MM.1S (cell line): Measurements from ENCODE around the gene OLFM1.
A peak's percentile ranks its signal among the peaks of the same experiment; 100 is the strongest.

ENCODE experiments used
- DNase-seq: peaks from one replicate; pipeline ENCODE4 v3.0.0-alpha.2; 2015
- H2AFZ ChIP-seq: fragments of 300-600 bp; sonication (generic); 2 replicates; pipeline ENCODE4 v1.6.0; 2016; ENCODE audit warnings: antibody characterized with exemption, low read length
- H3F3A ChIP-seq: fragments of 300-600 bp; sonication (generic); 2 replicates; pipeline ENCODE4 v1.6.1; 2016; ENCODE audit warnings: mild to moderate bottlenecking, antibody characterized with exemption, low read length, moderate library complexity, mixed read lengths; ENCODE audit not compliant: insufficient read depth
- H3K27ac ChIP-seq: fragments of 300-600 bp; sonication (generic); 2 replicates; pipeline ENCODE4 v1.5.1; 2016; ENCODE audit warnings: mild to moderate bottlenecking, low read length
- H3K27me3 ChIP-seq: fragments of 300-600 bp; sonication (generic); replicated peaks from 2 replicates; pipeline ENCODE4 v1.6.0; 2016; ENCODE audit warnings: low read length; ENCODE audit not compliant: insufficient read depth
- H3K36me3 ChIP-seq: fragments of 300-600 bp; sonication (generic); replicated peaks from 2 replicates; pipeline ENCODE4 v1.6.1; 2016; ENCODE audit warnings: mild to moderate bottlenecking, low read length, mixed read lengths; ENCODE audit not compliant: insufficient read depth
- H3K4me1 ChIP-seq: fragments of 300-600 bp; sonication (generic); 2 replicates; pipeline ENCODE4 v1.6.1; 2016; ENCODE audit warnings: low read length, mixed read lengths
- H3K4me2 ChIP-seq: fragments of 300-600 bp; sonication (generic); 2 replicates; pipeline ENCODE4 v1.6.0; 2016; ENCODE audit warnings: low read depth, low read length
- H3K4me3 ChIP-seq: fragments of 300-600 bp; sonication (generic); 2 replicates; pipeline ENCODE4 v1.5.1; 2016; ENCODE audit warnings: low read length, mixed read lengths
- H3K79me2 ChIP-seq: fragments of 300-600 bp; sonication (generic); 2 replicates; pipeline ENCODE4 v1.6.1; 2016; ENCODE audit warnings: mixed run types, low read length, mixed read lengths
- H3K9ac ChIP-seq: fragments of 300-600 bp; sonication (generic); 2 replicates; pipeline ENCODE4 v1.6.1; 2016; ENCODE audit warnings: low read length, mixed read lengths
- H3K9me2 ChIP-seq: fragments of 300-600 bp; sonication (generic); replicated peaks from 2 replicates; pipeline ENCODE4 v1.6.1; 2016; ENCODE audit warnings: mild to moderate bottlenecking, low read length, mixed read lengths; ENCODE audit not compliant: insufficient read depth
- H3K9me3 ChIP-seq: fragments of 300-600 bp; sonication (generic); replicated peaks from 2 replicates; pipeline ENCODE4 v1.6.1; 2016; ENCODE audit warnings: mild to moderate bottlenecking, low read length, mixed read lengths; ENCODE audit not compliant: insufficient read depth
- H4K20me1 ChIP-seq: fragments of 300-600 bp; sonication (generic); 2 replicates; pipeline ENCODE4 v1.6.1; 2016; ENCODE audit warnings: mild to moderate bottlenecking, low read length, moderate library complexity, mixed read lengths; ENCODE audit not compliant: insufficient read depth
- EZH2 ChIP-seq: fragments of 300-600 bp; sonication (generic); optimal IDR thresholded peaks from 2 replicates; pipeline ENCODE3; 2017; ENCODE audit warnings: low read depth, mild to moderate bottlenecking, antibody characterized with exemption, low read length, mixed read lengths
- EZH2phosphoT487 ChIP-seq: fragments of 300-600 bp; sonication (generic); IDR thresholded peaks from 2 replicates; pipeline ENCODE4 v1.6.1; 2018; ENCODE audit warnings: antibody characterized with exemption, low read length
- TF ChIP-seq, protein P1 (sequence below): fragments of 300-600 bp; sonication (generic); IDR thresholded peaks from 2 replicates; pipeline ENCODE4 v1.5.1; 2016; ENCODE audit warnings: antibody characterized with exemption, low read length, mixed read lengths

The OLFM1 gene

DNA sequence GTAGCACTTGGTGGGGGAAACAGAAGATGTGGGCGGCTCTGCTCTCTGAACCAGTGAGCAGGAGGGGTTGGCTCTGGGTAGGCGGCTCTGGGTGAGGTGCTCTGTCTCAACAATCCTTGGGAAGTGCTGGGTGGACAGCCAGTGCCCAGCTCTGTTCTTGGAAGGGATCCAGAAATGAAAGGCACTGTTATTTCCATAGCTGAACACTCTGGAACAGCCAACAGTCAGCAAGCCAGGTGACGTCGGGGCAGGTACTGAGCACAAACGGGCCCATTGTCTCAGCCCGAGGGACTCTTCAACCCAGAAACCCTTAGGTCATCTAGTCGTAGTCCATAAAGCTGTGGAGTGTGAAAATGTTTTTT lies 36.3 kb downstream of the OLFM1 start:
- DNase-seq = no peak
- H4K20me1 ChIP-seq = no peaks in the 10 kb centered on the region
- H3K27ac ChIP-seq = no peak overlapping the region
- TF ChIP-seq EZH2 (no peak), EZH2phosphoT487 (no peak)
- TF ChIP-seq, protein P1, sequence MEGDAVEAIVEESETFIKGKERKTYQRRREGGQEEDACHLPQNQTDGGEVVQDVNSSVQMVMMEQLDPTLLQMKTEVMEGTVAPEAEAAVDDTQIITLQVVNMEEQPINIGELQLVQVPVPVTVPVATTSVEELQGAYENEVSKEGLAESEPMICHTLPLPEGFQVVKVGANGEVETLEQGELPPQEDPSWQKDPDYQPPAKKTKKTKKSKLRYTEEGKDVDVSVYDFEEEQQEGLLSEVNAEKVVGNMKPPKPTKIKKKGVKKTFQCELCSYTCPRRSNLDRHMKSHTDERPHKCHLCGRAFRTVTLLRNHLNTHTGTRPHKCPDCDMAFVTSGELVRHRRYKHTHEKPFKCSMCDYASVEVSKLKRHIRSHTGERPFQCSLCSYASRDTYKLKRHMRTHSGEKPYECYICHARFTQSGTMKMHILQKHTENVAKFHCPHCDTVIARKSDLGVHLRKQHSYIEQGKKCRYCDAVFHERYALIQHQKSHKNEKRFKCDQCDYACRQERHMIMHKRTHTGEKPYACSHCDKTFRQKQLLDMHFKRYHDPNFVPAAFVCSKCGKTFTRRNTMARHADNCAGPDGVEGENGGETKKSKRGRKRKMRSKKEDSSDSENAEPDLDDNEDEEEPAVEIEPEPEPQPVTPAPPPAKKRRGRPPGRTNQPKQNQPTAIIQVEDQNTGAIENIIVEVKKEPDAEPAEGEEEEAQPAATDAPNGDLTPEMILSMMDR = no peak
- no peaks in the 10 kb centered on the region for H3F3A ChIP-seq
- no peak overlapping the region for H2AFZ ChIP-seq
- H3K79me2 ChIP-seq = no peaks in the 10 kb centered on the region
- no peak overlapping the region for H3K4me3 ChIP-seq
- peaks cover 92% of the 10 kb centered on the region for H3K27me3 ChIP-seq
- H3K36me3 ChIP-seq = no peaks in the 10 kb centered on the region
- H3K4me2 ChIP-seq = no peak overlapping the region
- no peaks in the 10 kb centered on the region for H3K9me2 ChIP-seq
- no peak overlapping the region for H3K9ac ChIP-seq
- H3K9me3 ChIP-seq = no peaks in the 10 kb centered on the region
- no peaks in the 10 kb centered on the region for H3K4me1 ChIP-seq

DNA sequence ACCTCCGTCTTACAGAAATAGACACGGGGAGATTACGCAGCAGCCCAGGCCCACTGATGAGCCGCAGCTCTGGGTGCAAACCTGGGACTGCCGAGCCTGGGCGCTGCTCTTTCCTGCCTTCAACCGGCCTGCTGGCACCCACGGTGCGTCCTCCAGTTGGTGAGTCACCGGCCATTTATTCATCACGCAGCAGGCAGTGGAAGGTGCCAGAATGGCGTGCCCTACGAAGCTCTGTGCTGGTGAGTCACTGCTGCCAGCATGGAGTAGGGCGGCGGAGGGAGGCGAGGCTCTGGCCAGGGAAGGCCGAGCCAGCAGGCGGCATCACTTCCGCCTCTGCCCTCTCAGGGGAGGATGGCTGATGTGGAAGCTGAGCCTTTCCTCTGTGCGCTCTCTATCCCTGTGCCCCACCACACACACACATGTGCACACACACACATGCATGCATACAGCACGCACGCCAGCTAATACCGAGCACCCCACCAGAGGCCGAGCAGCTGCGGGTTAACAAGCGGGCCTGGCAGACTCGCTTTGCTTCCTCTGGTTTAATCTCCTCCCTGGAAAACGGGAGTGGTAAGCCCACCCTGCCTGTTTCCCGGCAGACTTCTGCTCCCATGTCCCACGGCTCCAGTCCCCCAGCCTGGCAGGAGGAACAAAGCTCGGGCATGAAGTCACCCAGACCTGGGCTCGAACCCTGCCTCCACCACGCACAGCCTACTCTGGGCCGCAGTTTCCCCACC lies 39.2 kb downstream of the OLFM1 start:
- no peak for TF ChIP-seq EZH2
- no peak overlapping the region for H3K4me2 ChIP-seq
- H3K9ac ChIP-seq = no peak overlapping the region
- H3K4me1 ChIP-seq = no peaks in the 10 kb centered on the region
- no peaks in the 10 kb centered on the region for H4K20me1 ChIP-seq
- no peak overlapping the region for H3K4me3 ChIP-seq
- H3K9me3 ChIP-seq = no peaks in the 10 kb centered on the region
- peaks cover 87% of the 10 kb centered on the region for H3K27me3 ChIP-seq
- H2AFZ ChIP-seq = no peak overlapping the region
- H3K79me2 ChIP-seq = no peaks in the 10 kb centered on the region
- no peaks in the 10 kb centered on the region for H3F3A ChIP-seq
- H3K27ac ChIP-seq = no peak overlapping the region
- no peaks in the 10 kb centered on the region for H3K9me2 ChIP-seq
- DNase-seq = no peak
- no peaks in the 10 kb centered on the region for H3K36me3 ChIP-seq

DNA sequence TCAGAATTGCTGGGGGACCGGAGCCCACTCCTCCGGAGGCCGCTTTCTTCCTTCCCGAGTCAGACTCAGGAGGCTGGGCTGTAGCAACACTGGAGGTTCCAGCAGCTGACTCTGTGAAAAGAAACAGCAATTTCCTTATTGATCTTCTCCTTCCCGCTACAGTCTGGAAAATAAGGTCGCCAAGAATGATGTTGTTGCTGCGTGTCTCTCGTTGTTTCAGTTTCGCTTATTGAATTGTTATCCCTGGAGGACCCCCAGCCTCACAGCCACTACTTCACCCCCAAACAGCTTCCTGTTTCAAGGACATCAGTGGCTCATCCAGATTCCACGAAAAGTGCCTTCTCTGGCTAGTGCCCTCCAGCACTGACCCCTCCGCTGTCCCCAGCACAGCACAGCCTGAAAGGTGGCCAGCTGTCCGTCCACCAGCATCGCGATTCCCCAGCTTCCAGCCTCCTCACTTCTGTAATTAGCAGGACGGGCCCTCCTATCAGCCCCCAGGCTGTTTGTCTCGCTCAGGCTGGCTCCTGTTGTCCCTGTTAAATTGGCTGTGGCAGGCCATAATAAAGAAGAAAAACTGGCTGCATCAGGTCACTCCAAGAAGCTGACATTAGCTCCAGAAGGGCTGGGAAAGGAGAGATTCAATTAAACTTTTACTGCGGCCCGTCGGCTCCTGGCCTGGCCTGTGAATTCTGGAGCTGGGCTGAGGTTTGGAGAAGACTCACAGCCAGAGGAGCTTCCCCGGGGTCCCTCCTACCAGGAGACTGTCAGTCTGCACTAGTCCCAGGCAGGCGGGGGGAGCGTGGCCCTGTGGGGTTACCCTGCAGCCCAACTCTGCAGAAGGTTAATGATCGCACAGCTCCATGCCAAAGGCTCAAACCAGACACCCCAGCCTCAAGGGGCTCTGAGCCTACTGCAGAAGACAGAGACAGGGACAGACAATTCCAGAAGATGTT lies 40.5 kb downstream of the OLFM1 start:
- no peak for DNase-seq

More for the DNA sequence above, 40.5 kb downstream of the OLFM1 start:
- TF ChIP-seq, protein P1 = no peak
- TF ChIP-seq EZH2phosphoT487 (no peak), EZH2 (no peak)
- Histone ChIP-seq H3K4me2 (peak overlapping the region; percentile 47), H3K9ac (no peak overlapping the region), H3K36me3 (no peaks in the 10 kb centered on the region), H3K4me3 (no peak overlapping the region), H3K27me3 (peaks cover 87% of the 10 kb centered on the region), H3F3A (no peaks in the 10 kb centered on the region), H3K9me2 (no peaks in the 10 kb centered on the region), H3K4me1 (no peaks in the 10 kb centered on the region), H2AFZ (no peak overlapping the region), H3K9me3 (no peaks in the 10 kb centered on the region), H3K79me2 (no peaks in the 10 kb centered on the region), H3K27ac (no peak overlapping the region), H4K20me1 (no peaks in the 10 kb centered on the region)
